ENCODE measurements around the gene OR7A5.

DNA sequence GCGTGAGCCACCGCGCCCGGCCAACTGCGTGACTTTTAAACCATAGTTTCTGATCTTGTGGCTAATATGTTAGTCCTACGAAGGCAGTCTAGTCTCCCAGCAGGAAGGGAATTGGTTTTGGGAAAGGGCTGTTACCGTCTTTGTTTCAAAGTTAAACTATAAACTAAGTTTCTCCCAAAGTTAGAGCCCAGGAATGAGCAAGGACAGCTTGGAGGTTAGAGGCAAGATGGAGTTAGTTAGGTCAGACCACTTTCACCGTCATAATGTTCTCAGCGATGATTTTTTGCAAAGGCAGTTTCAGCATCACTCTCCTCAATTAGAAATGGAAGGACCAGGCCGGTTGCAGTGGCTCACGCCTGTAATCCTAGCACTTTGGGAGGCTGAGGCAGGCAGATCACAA is 39.0 kb downstream of the OR7A5 start:
- TF ChIP-seq, protein P1, sequence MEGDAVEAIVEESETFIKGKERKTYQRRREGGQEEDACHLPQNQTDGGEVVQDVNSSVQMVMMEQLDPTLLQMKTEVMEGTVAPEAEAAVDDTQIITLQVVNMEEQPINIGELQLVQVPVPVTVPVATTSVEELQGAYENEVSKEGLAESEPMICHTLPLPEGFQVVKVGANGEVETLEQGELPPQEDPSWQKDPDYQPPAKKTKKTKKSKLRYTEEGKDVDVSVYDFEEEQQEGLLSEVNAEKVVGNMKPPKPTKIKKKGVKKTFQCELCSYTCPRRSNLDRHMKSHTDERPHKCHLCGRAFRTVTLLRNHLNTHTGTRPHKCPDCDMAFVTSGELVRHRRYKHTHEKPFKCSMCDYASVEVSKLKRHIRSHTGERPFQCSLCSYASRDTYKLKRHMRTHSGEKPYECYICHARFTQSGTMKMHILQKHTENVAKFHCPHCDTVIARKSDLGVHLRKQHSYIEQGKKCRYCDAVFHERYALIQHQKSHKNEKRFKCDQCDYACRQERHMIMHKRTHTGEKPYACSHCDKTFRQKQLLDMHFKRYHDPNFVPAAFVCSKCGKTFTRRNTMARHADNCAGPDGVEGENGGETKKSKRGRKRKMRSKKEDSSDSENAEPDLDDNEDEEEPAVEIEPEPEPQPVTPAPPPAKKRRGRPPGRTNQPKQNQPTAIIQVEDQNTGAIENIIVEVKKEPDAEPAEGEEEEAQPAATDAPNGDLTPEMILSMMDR (IDR thresholded peaks at IDR 0.05): no peak
- no peak for TF ChIP-seq POLR2A (IDR thresholded peaks at IDR 0.05)

Data from uterus (tissue), 2 donors.